ENCODE measurements around the gene RPS26. TPM values are rescaled to one million over a fixed set of nuclear protein-coding genes. Genes with fewer than 3 reads are reported as not detected.

Gene RPS26
- total RNA-seq, 6 experiments from 2014 or later = 40.7 to 151 (median 52.1) TPM

DNA sequence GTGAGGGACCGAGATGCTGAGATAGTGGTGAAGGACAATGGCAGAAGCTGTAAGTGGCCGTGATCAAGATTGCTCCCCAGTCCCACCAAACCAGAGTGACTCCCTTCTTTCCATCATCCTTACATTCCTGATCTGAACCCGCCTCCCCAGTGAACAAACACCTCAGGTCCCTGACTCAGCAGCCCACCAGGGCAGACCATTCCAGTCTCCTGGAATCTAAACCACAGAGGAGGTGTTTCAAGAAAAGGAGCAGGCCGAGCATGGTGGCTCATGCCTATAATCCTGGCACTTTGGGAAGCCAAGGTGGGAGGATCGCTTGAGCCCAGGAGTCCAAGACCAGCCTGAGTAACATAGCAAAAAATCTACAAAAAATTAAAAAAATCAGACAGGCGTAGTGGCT lies 44.9 kb downstream of the RPS26 start:
- DNase-seq = no peak
- TF ChIP-seq, protein P1, sequence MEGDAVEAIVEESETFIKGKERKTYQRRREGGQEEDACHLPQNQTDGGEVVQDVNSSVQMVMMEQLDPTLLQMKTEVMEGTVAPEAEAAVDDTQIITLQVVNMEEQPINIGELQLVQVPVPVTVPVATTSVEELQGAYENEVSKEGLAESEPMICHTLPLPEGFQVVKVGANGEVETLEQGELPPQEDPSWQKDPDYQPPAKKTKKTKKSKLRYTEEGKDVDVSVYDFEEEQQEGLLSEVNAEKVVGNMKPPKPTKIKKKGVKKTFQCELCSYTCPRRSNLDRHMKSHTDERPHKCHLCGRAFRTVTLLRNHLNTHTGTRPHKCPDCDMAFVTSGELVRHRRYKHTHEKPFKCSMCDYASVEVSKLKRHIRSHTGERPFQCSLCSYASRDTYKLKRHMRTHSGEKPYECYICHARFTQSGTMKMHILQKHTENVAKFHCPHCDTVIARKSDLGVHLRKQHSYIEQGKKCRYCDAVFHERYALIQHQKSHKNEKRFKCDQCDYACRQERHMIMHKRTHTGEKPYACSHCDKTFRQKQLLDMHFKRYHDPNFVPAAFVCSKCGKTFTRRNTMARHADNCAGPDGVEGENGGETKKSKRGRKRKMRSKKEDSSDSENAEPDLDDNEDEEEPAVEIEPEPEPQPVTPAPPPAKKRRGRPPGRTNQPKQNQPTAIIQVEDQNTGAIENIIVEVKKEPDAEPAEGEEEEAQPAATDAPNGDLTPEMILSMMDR (IDR thresholded peaks at IDR 0.05) = no peak
- no peak overlapping the region for H3K27ac Mint-ChIP-seq
- peaks cover 15% of the 10 kb centered on the region for H3K27me3 Mint-ChIP-seq (ENCODE audit: insufficient read depth)
- H3K36me3 Mint-ChIP-seq (ENCODE audit: low read depth) = no peaks in the 10 kb centered on the region
- no peaks in the 10 kb centered on the region for H3K4me1 Mint-ChIP-seq (ENCODE audit: low read depth)
- H3K9me3 Mint-ChIP-seq = no peaks in the 10 kb centered on the region
- H3K4me3 Mint-ChIP-seq = no peak overlapping the region

DNA sequence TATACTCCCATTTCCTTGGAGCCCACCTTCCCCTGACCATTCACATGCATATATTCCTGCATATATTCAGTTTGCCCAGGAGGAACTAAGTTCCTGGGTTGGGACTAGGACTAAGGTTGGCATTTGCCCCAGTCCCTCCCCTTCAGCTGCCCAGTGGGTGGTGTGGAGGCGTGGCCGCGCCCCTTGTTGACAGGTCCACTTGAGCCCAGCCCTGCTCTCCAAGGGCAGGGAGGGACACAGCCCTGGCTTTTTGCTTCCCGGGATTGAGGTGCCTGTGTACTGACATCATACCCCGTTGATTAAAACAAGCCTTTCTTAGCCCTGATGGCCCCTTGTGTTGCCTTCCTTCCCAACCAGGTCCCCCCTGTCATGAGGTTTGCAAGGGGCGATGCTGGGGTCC lies 45.5 kb downstream of the RPS26 start:
- H3K4me3 Mint-ChIP-seq = no peak overlapping the region
- DNase-seq = no peak
- TF ChIP-seq, protein P1 (IDR thresholded peaks at IDR 0.05) = no peak
- H3K9me3 Mint-ChIP-seq = no peaks in the 10 kb centered on the region
- H3K36me3 Mint-ChIP-seq (ENCODE audit: low read depth) = no peaks in the 10 kb centered on the region
- no peak overlapping the region for H3K27ac Mint-ChIP-seq
- peaks cover 10% of the 10 kb centered on the region for H3K27me3 Mint-ChIP-seq (ENCODE audit: insufficient read depth)
- H3K4me1 Mint-ChIP-seq (ENCODE audit: low read depth) = no peaks in the 10 kb centered on the region

Other genes starting within 250 kb of the RPS26 start
- gene SARNP, start 224.2 kb upstream of the RPS26 start, total RNA-seq (2021; fragmentation: NEBNext Ultra II Directional; extraction: Animal tissue kit (Norgen Biotek cat#: 25700)) = 10 to 100 TPM; 68.9 to 85.5 (median 78.4) TPM
- gene ORMDL2, start 223.9 kb upstream of the RPS26 start, total RNA-seq (2021; fragmentation: NEBNext Ultra II Directional; extraction: Animal tissue kit (Norgen Biotek cat#: 25700)) = 100 to 1,000 TPM in 1 of 6 experiments, 10 to 100 TPM in 5; 79.9 to 100 (median 90.1) TPM
- gene DNAJC14, start 212.3 kb upstream of the RPS26 start, total RNA-seq (2021; fragmentation: NEBNext Ultra II Directional; extraction: Animal tissue kit (Norgen Biotek cat#: 25700)) = 10 to 100 TPM; 31.7 to 33.5 (median 32.5) TPM
- gene MMP19, start 199.0 kb upstream of the RPS26 start, total RNA-seq (2021; fragmentation: NEBNext Ultra II Directional; extraction: Animal tissue kit (Norgen Biotek cat#: 25700)) = 10 to 100 TPM; 13.7 to 24.7 (median 21.4) TPM
- gene PYM1, start 114.0 kb upstream of the RPS26 start, total RNA-seq (2021; fragmentation: NEBNext Ultra II Directional; extraction: Animal tissue kit (Norgen Biotek cat#: 25700)) = 10 to 100 TPM; 25.0 to 32.3 (median 28.3) TPM
- 10 to 100 TPM; 67.1 to 87.4 (median 79.6) TPM for gene DGKA, start 110.8 kb upstream of the RPS26 start, total RNA-seq (2021; fragmentation: NEBNext Ultra II Directional; extraction: Animal tissue kit (Norgen Biotek cat#: 25700))
- gene PMEL, start 75.9 kb upstream of the RPS26 start, total RNA-seq (2021; fragmentation: NEBNext Ultra II Directional; extraction: Animal tissue kit (Norgen Biotek cat#: 25700)) = 1 to 10 TPM in 1 of 6 experiments, under 1 TPM in 5; 0.47 to 1.3 (median 0.59) TPM
- gene CDK2, start 75.1 kb upstream of the RPS26 start, total RNA-seq (2021; fragmentation: NEBNext Ultra II Directional; extraction: Animal tissue kit (Norgen Biotek cat#: 25700)) = 10 to 100 TPM; 27.1 to 61.0 (median 53.9) TPM
- gene RAB5B, start 67.8 kb upstream of the RPS26 start, total RNA-seq (2021; fragmentation: NEBNext Ultra II Directional; extraction: Animal tissue kit (Norgen Biotek cat#: 25700)) = 100 to 1,000 TPM in 2 of 6 experiments, 10 to 100 TPM in 4; 90.2 to 107 (median 96.5) TPM
- 10 to 100 TPM; 15.2 to 19.4 (median 17.0) TPM for gene SUOX, start 44.6 kb upstream of the RPS26 start, total RNA-seq (2021; fragmentation: NEBNext Ultra II Directional; extraction: Animal tissue kit (Norgen Biotek cat#: 25700))
- gene IKZF4, start 20.9 kb upstream of the RPS26 start, total RNA-seq (2021; fragmentation: NEBNext Ultra II Directional; extraction: Animal tissue kit (Norgen Biotek cat#: 25700)) = 1 to 10 TPM; 5.2 to 7.2 (median 5.9) TPM
- gene ERBB3, start 38.2 kb downstream of the RPS26 start, total RNA-seq (2021; fragmentation: NEBNext Ultra II Directional; extraction: Animal tissue kit (Norgen Biotek cat#: 25700)) = 1 to 10 TPM; 1.0 to 2.5 (median 1.8) TPM
- gene PA2G4, start 62.6 kb downstream of the RPS26 start, total RNA-seq (2021; fragmentation: NEBNext Ultra II Directional; extraction: Animal tissue kit (Norgen Biotek cat#: 25700)) = 100 to 1,000 TPM; 144 to 190 (median 177) TPM
- gene RPL41, start 74.7 kb downstream of the RPS26 start, total RNA-seq (2021; fragmentation: NEBNext Ultra II Directional; extraction: Animal tissue kit (Norgen Biotek cat#: 25700)) = 1,000 to 10,000 TPM; 2,722 to 3,464 (median 3,292) TPM
- gene ZC3H10, start 76.3 kb downstream of the RPS26 start, total RNA-seq (2021; fragmentation: NEBNext Ultra II Directional; extraction: Animal tissue kit (Norgen Biotek cat#: 25700)) = 1 to 10 TPM; 3.3 to 4.7 (median 3.8) TPM
- gene ESYT1, start 86.3 kb downstream of the RPS26 start, total RNA-seq (2021; fragmentation: NEBNext Ultra II Directional; extraction: Animal tissue kit (Norgen Biotek cat#: 25700)) = 100 to 1,000 TPM; 136 to 174 (median 151) TPM
- gene MYL6B, start 110.7 kb downstream of the RPS26 start, total RNA-seq (2021; fragmentation: NEBNext Ultra II Directional; extraction: Animal tissue kit (Norgen Biotek cat#: 25700)) = 100 to 1,000 TPM in 5 of 6 experiments, 10 to 100 TPM in 1; 84.5 to 119 (median 108) TPM
- gene MYL6, start 116.4 kb downstream of the RPS26 start, total RNA-seq (2021; fragmentation: NEBNext Ultra II Directional; extraction: Animal tissue kit (Norgen Biotek cat#: 25700)) = 1,000 to 10,000 TPM; 2,668 to 3,384 (median 3,141) TPM
- 10 to 100 TPM; 72.1 to 99.8 (median 87.1) TPM for gene SMARCC2, start 147.6 kb downstream of the RPS26 start, total RNA-seq (2021; fragmentation: NEBNext Ultra II Directional; extraction: Animal tissue kit (Norgen Biotek cat#: 25700))
- 100 to 1,000 TPM in 1 of 6 experiments, 10 to 100 TPM in 5; 65.9 to 103 (median 71.2) TPM for gene RNF41, start 180.0 kb downstream of the RPS26 start, total RNA-seq (2021; fragmentation: NEBNext Ultra II Directional; extraction: Animal tissue kit (Norgen Biotek cat#: 25700))
- 10 to 100 TPM; 46.8 to 53.6 (median 49.4) TPM for gene NABP2, start 182.4 kb downstream of the RPS26 start, total RNA-seq (2021; fragmentation: NEBNext Ultra II Directional; extraction: Animal tissue kit (Norgen Biotek cat#: 25700))
- under 1 TPM in 1 of 6 experiments, not detected in 5; 0.10 TPM for gene SLC39A5, start 188.1 kb downstream of the RPS26 start, total RNA-seq (2021; fragmentation: NEBNext Ultra II Directional; extraction: Animal tissue kit (Norgen Biotek cat#: 25700))
- gene ANKRD52, start 216.5 kb downstream of the RPS26 start, total RNA-seq (2021; fragmentation: NEBNext Ultra II Directional; extraction: Animal tissue kit (Norgen Biotek cat#: 25700)) = 10 to 100 TPM; 57.9 to 87.8 (median 68.6) TPM
- gene COQ10A, start 225.0 kb downstream of the RPS26 start, total RNA-seq (2021; fragmentation: NEBNext Ultra II Directional; extraction: Animal tissue kit (Norgen Biotek cat#: 25700)) = 10 to 100 TPM in 1 of 6 experiments, 1 to 10 TPM in 5; 6.4 to 10.7 (median 8.2) TPM